ENCODE measurements around the gene CALN1.

CALN1 gene

DNA sequence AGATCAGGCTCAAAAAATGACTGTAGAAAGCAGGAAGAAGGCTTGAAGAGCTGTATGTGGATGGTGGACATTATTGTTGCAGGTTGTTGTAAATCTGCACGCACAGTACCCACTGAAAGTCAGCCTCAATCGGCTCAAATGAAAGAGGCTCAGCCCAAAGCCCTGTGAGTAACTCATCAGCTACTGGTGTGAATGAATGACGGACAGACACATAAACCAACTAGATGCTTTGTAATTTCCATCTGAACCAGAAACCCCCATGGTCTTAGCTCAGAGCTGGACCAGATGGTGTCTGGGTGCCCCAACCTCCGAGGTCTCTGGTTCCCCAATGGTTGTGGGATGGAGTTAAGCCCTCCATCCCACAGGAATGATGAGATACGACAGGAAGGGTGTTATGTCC lies 7.4 kb downstream of the CALN1 start:
- TF ChIP-seq, protein P1, sequence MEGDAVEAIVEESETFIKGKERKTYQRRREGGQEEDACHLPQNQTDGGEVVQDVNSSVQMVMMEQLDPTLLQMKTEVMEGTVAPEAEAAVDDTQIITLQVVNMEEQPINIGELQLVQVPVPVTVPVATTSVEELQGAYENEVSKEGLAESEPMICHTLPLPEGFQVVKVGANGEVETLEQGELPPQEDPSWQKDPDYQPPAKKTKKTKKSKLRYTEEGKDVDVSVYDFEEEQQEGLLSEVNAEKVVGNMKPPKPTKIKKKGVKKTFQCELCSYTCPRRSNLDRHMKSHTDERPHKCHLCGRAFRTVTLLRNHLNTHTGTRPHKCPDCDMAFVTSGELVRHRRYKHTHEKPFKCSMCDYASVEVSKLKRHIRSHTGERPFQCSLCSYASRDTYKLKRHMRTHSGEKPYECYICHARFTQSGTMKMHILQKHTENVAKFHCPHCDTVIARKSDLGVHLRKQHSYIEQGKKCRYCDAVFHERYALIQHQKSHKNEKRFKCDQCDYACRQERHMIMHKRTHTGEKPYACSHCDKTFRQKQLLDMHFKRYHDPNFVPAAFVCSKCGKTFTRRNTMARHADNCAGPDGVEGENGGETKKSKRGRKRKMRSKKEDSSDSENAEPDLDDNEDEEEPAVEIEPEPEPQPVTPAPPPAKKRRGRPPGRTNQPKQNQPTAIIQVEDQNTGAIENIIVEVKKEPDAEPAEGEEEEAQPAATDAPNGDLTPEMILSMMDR (IDR thresholded peaks at IDR 0.05; ENCODE audit: low read depth, low read length, missing control alignments), result no peak
- DNase-seq (ENCODE audit: low read depth), result no peak
- in situ Hi-C loops (cut with HindIII; ENCODE audit: low sequenced_read_pairs), result no loop called here
- H3K4me3 ChIP-seq (ENCODE audit: low read depth, low read length), result no peak overlapping the region

- no peak overlapping the region for H3K4me3 ChIP-seq (ENCODE audit: low read depth, low read length)
- TF ChIP-seq, protein P1 (IDR thresholded peaks at IDR 0.05; ENCODE audit: low read depth, low read length, missing control alignments), result no peak
- in situ Hi-C loops (cut with HindIII; ENCODE audit: low sequenced_read_pairs), result no loop called here
- DNase-seq (ENCODE audit: low read depth), result no peak
These were observed 8.6 kb downstream of the CALN1 start for GRCh38 chr7:72403458-72404076.

GRCh38 chr7:72394016-72394415 lies 18.1 kb downstream of the CALN1 start:
- TF ChIP-seq, protein P1 (IDR thresholded peaks at IDR 0.05; ENCODE audit: low read depth, low read length, missing control alignments), result no peak
- no peak for DNase-seq (ENCODE audit: low read depth)
- in situ Hi-C loops (cut with HindIII; ENCODE audit: low sequenced_read_pairs), result loop anchor here (10.0 kb wide), 1 partner anchor 609 kb away; no protein-coding TSS in a partner anchor
- no peak overlapping the region for H3K4me3 ChIP-seq (ENCODE audit: low read depth, low read length)

GRCh38 chr7:72391821-72392377 lies 20.2 kb downstream of the CALN1 start:
- H3K4me3 ChIP-seq (ENCODE audit: low read depth, low read length), result no peak overlapping the region
- no peak for DNase-seq (ENCODE audit: low read depth)
- in situ Hi-C loops (cut with HindIII; ENCODE audit: low sequenced_read_pairs), result loop anchor here (10.0 kb wide), 1 partner anchor 607 kb away; no protein-coding TSS in a partner anchor
- TF ChIP-seq, protein P1 (IDR thresholded peaks at IDR 0.05; ENCODE audit: low read depth, low read length, missing control alignments), result no peak

DNA sequence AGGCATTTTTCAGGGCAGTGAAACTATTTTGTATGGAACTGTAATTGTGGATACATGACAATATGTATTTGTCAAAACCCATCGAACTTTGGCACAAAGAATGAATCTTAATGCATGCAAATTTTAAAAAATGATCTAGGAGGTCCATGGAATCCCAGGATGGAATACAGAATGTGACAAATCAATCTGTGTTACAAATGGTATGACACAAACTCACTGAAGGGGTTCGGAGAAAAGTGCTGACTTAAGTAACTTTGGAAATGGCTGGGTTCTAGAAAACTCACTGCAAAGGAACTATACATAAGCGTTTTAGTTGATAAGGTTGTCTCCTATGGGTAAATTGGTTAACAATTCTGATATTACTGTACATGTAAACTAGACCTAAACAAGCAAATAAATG lies 26.0 kb downstream of the CALN1 start:
- TF ChIP-seq, protein P1 (IDR thresholded peaks at IDR 0.05; ENCODE audit: low read depth, low read length, missing control alignments), result no peak
- in situ Hi-C loops (cut with HindIII; ENCODE audit: low sequenced_read_pairs), result no loop called here
- no peak overlapping the region for H3K4me3 ChIP-seq (ENCODE audit: low read depth, low read length)
- no peak for DNase-seq (ENCODE audit: low read depth)

GRCh38 chr7:72362246-72362645 lies 49.9 kb downstream of the CALN1 start:
- in situ Hi-C loops (cut with HindIII; ENCODE audit: low sequenced_read_pairs), result no loop called here
- no peak overlapping the region for H3K4me3 ChIP-seq (ENCODE audit: low read depth, low read length)
- DNase-seq (ENCODE audit: low read depth), result no peak
- TF ChIP-seq, protein P1 (IDR thresholded peaks at IDR 0.05; ENCODE audit: low read depth, low read length, missing control alignments), result no peak

Measured in astrocyte of the cerebellum (primary cell).